Measurements from ENCODE around the gene OTUD7B. TPM values are rescaled to one million over a fixed set of nuclear protein-coding genes. Genes with fewer than 3 reads are reported as not detected.
"Not testable (repeated sequence)": the region's sequence is repeated elsewhere in the genome, so short reads cannot be mapped to it uniquely, and the experiment has no call there.

OTUD7B gene
- polyA plus RNA-seq, 5 donors = 16.1 to 21.0 (median 18.0) TPM

GRCh38 chr1:149957548-149957947 is 53.0 kb downstream of the OTUD7B start:
- not testable (repeated sequence) for DNase-seq

- no peak for DNase-seq
These were observed 60.6 kb downstream of the OTUD7B start for GRCh38 chr1:149949911-149950310.

GRCh38 chr1:149945206-149945605 is 65.3 kb downstream of the OTUD7B start:
- no peak for DNase-seq

GRCh38 chr1:149942885-149943284 is 67.6 kb downstream of the OTUD7B start:
- DNase-seq = no peak

- DNase-seq = no peak
These were observed 68.3 kb downstream of the OTUD7B start for GRCh38 chr1:149942207-149942606.

- no peak for DNase-seq
These were observed 70.1 kb downstream of the OTUD7B start for GRCh38 chr1:149940427-149940826.

- not testable (repeated sequence) for DNase-seq
These were observed 71.9 kb downstream of the OTUD7B start for GRCh38 chr1:149938668-149939003.

GRCh38 chr1:149937759-149938158 is 72.8 kb downstream of the OTUD7B start:
- DNase-seq = no peak

GRCh38 chr1:149936992-149937705 is 73.4 kb downstream of the OTUD7B start:
- DNase-seq = no peak

GRCh38 chr1:149936170-149936991 is 74.1 kb downstream of the OTUD7B start, which contains the start of gene MTMR11:
MTMR11 (minus strand) TSS chr1:149936879; CDS start chr1:149936647, 232 bp downstream.
- DNase-seq = peak in 1 of 2 donors; percentile 52

GRCh38 chr1:149934356-149934755 is 76.2 kb downstream of the OTUD7B start:
- DNase-seq = no peak

GRCh38 chr1:149933208-149933607 is 77.3 kb downstream of the OTUD7B start:
- no peak for DNase-seq

- DNase-seq = no peak
These were observed 78.1 kb downstream of the OTUD7B start for GRCh38 chr1:149932474-149932873.

GRCh38 chr1:149931212-149931790 is 79.2 kb downstream of the OTUD7B start:
- no peak for DNase-seq

GRCh38 chr1:149929856-149930255 is 80.7 kb downstream of the OTUD7B start:
- no peak for DNase-seq

- no peak for DNase-seq
These were observed 82.2 kb downstream of the OTUD7B start for GRCh38 chr1:149928401-149928724.

GRCh38 chr1:149927563-149928400 is 82.7 kb downstream of the OTUD7B start, which contains the start of gene SF3B4:
SF3B4 (minus strand) TSS chr1:149927803; CDS start chr1:149927759, 44 bp downstream.
- peak; percentile 93 to 95 for DNase-seq

GRCh38 chr1:149927056-149927562 is 83.4 kb downstream of the OTUD7B start:
- no peak for DNase-seq

GRCh38 chr1:149926296-149926695 is 84.2 kb downstream of the OTUD7B start:
- no peak for DNase-seq

- no peak for DNase-seq
These were observed 84.8 kb downstream of the OTUD7B start for GRCh38 chr1:149925751-149926150.

- no peak for DNase-seq
These were observed 85.2 kb downstream of the OTUD7B start for GRCh38 chr1:149925345-149925744.

GRCh38 chr1:149923626-149924025 is 86.9 kb downstream of the OTUD7B start:
- no peak for DNase-seq
